Skeletal muscle satellite cell (primary cell): Measurements from ENCODE around the gene DSG2.

Experiments used
- H3K27me3 ChIP-seq: 2 replicates; pipeline ENCODE4 v1.7.0; 2013; ENCODE audit warnings: low read length; ENCODE audit not compliant: control insufficient read depth, insufficient read depth
- H3K36me3 ChIP-seq: 2 replicates; pipeline ENCODE4 v1.7.0; 2013; ENCODE audit warnings: mild to moderate bottlenecking, control low read depth, low read length; ENCODE audit not compliant: insufficient read depth
- H3K4me1 ChIP-seq: 2 replicates; pipeline ENCODE4 v1.7.0; 2013; ENCODE audit warnings: low read length; ENCODE audit not compliant: control insufficient read depth, insufficient read depth
- H3K4me2 ChIP-seq: 2 replicates; pipeline ENCODE4 v1.7.0; 2013; ENCODE audit warnings: mild to moderate bottlenecking, low read length
- H3K4me3 ChIP-seq: 2 replicates; pipeline ENCODE4 v1.7.0; 2013; ENCODE audit warnings: low read length
- H3K9ac ChIP-seq: 2 replicates; pipeline ENCODE4 v1.7.0; 2013; ENCODE audit warnings: mild to moderate bottlenecking, low read depth, low read length, moderate library complexity
- H3K9me3 ChIP-seq: replicated peaks from 2 replicates; pipeline ENCODE4 v1.7.0; 2013; ENCODE audit warnings: mild to moderate bottlenecking, control low read depth, low read length

Gene DSG2

DNA sequence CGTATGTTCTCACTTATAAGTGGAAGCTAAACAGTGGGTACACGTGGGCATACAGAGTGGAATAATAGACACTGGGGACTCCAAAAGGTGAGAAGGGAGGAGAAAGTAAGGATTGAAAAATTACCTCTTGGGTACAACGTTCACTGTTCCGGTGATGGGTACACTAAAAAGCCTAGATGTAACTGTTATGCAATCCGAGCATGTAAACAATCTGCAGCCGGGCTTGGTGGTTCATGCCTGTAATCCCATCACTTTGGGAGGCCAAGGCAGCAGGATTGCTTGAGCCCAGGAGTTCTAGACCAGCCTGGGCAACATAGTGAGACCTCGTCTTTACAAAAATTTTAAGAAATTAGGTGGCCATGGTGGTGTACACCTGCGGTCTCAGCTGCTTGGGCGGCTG, 60.6 kb downstream of the DSG2 start:
- Histone ChIP-seq H3K9ac (no peak overlapping the region), H3K36me3 (no peaks in the 10 kb centered on the region), H3K9me3 (no peaks in the 10 kb centered on the region), H3K4me2 (no peak overlapping the region), H3K4me3 (no peak overlapping the region), H3K27me3 (peaks cover 4% of the 10 kb centered on the region), H3K4me1 (no peaks in the 10 kb centered on the region)

DNA sequence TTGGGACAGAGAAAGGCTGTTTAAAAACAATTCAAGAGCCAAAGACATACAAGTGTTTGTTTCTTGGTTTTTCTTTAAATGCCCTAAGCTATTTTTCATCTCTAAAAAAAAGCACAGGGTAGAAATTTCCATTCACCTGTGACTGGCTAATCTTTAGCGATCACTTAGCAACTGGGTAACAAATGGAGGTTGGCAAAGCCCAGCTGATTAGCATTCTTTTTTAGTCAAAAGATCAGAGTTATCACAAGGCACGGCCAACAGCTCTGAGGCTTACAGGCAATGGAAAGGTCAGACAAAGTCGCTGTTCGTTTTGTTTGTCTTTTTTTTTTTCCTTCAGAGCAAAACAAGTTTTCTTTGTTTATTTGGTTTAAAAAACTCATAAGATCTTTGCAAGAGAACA, 64.7 kb downstream of the DSG2 start:
- H3K9ac ChIP-seq, result no peak overlapping the region
- no peak overlapping the region for H3K4me3 ChIP-seq
- no peaks in the 10 kb centered on the region for H3K4me1 ChIP-seq
- no peak overlapping the region for H3K4me2 ChIP-seq
- H3K9me3 ChIP-seq, result no peaks in the 10 kb centered on the region
- no peaks in the 10 kb centered on the region for H3K36me3 ChIP-seq
- peaks cover 4% of the 10 kb centered on the region for H3K27me3 ChIP-seq

DNA sequence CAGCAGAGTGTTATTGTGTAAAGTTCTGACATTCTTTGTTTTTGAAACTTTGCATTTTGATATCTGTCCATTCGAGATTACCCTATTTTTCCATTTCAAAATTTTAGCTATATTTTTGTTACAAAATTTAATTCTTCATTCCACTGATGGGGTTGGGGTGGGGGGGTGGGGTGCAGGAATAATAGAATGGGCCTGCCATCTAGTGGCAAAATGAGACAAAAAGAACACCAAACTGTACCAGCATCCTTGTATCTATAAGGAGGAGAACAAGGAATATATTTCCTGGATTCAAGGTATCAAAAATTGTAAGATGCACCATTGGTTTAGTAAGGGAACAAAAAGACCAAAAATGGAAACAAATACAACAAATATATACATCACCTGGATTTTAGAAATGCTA, 65.8 kb downstream of the DSG2 start:
- Histone ChIP-seq H3K4me3 (no peak overlapping the region), H3K36me3 (no peaks in the 10 kb centered on the region), H3K4me1 (no peaks in the 10 kb centered on the region), H3K9ac (no peak overlapping the region), H3K4me2 (no peak overlapping the region), H3K9me3 (no peaks in the 10 kb centered on the region), H3K27me3 (peaks cover 4% of the 10 kb centered on the region)

DNA sequence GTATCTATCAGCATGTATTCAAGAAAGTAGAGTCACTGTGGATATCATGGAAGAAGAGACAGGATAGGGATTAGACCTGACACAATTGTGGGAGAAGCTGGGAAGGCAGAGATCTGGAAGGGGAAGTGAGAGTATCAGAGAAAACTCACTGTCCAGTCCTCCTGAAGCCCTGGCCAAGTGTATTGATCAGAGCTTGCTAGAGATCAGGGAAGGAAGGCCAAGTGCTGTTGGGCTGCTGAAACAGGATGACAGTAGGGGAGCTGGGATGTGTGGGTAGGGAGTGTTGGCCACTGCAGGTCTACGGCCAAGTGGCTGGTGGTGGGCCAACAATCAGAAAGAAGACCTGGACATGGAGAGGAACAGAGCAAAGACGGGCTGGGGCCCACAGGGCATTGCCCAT, 67.4 kb downstream of the DSG2 start:
- Histone ChIP-seq H3K36me3 (no peaks in the 10 kb centered on the region), H3K27me3 (peaks cover 4% of the 10 kb centered on the region), H3K9me3 (no peaks in the 10 kb centered on the region), H3K9ac (no peak overlapping the region), H3K4me1 (no peaks in the 10 kb centered on the region), H3K4me2 (no peak overlapping the region), H3K4me3 (no peak overlapping the region)

DNA sequence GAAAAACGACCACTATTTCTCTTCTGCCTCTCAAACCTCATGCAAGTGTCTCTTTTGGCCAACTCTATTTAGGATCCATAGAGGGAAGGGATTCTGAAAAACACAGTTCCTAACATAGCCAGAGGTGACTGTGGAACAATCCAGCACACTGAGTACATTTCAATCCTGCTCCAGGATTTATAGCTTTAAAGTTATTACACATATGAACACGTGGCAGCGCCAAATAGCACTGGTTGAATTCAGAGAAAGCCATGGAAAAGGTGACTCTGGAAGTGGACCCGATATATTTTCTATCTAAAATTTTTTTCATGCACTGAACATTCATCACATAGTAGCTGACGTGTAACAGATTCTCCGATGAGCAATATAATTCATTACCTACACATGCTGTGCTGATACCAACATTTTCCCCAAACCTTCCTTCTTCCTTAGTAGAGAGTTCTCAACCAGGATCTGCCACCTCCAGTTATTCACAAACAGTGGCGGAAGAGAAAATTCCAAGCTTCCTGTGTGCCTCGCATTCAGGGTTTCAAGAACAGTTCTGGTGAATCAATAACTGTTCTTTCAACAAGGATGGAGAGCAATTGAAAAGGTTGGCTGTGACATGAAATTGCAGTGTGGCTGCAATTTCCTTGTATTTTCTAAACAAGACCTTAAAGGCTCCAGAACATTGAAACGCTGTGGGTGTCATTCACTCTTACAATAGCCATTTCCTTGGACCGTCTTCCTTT, 68.0 kb downstream of the DSG2 start:
- H3K9ac ChIP-seq, result no peak overlapping the region
- H3K9me3 ChIP-seq, result no peaks in the 10 kb centered on the region
- H3K4me2 ChIP-seq, result no peak overlapping the region
- H3K27me3 ChIP-seq, result peaks cover 4% of the 10 kb centered on the region
- H3K36me3 ChIP-seq, result no peaks in the 10 kb centered on the region
- H3K4me3 ChIP-seq, result no peak overlapping the region
- no peaks in the 10 kb centered on the region for H3K4me1 ChIP-seq

DNA sequence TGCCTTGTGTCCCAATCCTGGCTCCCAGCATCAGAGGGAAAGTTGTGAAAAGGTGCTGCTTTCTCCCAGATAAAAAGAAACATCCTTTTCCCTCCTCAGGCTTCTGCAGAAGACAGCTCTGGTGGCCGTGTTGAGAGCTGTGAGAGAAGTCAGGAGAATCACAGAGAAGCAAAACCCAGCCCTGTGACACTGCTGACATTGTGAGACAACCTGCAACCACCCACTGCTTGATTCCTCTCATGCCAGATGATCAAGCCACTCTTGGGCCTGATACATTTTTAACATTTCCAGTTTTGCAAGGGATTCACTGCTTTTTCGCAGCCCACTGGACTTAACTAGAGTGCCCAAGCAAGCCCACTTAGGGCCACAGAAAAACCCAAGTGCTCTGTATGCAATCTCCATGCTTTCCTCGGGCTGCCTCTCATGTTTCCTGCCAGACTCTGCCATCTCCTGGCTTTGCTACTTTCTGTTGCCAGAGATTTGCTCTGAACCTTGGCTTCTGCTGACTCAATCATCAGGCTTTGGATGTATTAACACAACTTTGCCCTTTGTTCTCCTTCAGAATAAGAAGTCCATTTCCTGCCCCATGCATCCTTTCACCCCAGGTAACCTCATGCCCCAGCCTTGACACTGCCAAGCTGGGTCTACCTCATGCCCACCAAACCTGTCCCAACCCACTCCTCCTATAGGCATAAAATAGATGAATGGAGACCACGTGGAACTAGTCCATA, 68.8 kb downstream of the DSG2 start:
- Histone ChIP-seq H3K4me3 (no peak overlapping the region), H3K9me3 (no peaks in the 10 kb centered on the region), H3K4me1 (no peaks in the 10 kb centered on the region), H3K36me3 (no peaks in the 10 kb centered on the region), H3K4me2 (no peak overlapping the region), H3K9ac (no peak overlapping the region), H3K27me3 (peaks cover 4% of the 10 kb centered on the region)

DNA sequence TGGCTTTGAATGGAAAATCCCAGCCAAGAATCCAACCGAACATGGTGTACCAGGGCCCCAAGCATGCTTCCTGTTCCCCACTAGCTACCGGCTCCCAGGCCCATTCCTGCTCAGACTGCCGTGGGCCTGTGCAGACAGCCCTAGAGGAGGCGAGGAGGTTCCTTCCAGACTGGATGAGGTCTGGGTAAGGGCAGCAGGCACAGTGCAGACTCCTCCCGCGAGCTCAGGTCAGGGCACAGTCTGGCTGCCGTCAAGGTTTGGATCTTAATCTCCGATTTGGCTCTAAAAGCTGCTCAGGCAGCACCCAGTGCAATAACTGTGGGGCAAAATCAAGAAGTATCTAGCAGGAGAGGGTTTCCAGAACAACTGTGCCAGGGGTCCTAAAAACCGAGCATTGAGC, 74.4 kb downstream of the DSG2 start:
- H3K4me1 ChIP-seq, result no peaks in the 10 kb centered on the region
- no peak overlapping the region for H3K4me2 ChIP-seq
- no peaks in the 10 kb centered on the region for H3K36me3 ChIP-seq
- H3K9ac ChIP-seq, result no peak overlapping the region
- H3K27me3 ChIP-seq, result no peaks in the 10 kb centered on the region
- H3K9me3 ChIP-seq, result no peaks in the 10 kb centered on the region
- H3K4me3 ChIP-seq, result no peak overlapping the region

DNA sequence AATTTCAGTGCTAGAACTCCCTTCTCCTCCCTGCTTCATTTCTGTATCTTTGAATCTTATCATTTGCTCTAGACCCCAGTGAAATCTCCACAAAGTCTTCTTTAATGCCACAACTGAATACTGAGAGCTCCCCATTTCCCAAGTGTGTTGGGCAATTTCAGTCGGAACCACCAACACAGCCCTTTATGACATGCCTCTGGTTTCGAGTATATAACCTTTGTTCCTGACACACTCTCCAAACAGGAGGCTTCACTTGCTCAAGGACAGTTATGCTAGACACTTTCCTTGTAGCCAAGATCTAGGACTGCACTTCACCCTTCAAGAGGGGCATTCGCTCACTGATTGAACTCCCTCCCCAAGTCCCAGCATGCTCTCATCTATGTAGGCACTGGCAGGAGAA, 75.1 kb downstream of the DSG2 start:
- no peaks in the 10 kb centered on the region for H3K27me3 ChIP-seq
- H3K9ac ChIP-seq, result no peak overlapping the region
- no peak overlapping the region for H3K4me3 ChIP-seq
- H3K36me3 ChIP-seq, result no peaks in the 10 kb centered on the region
- no peaks in the 10 kb centered on the region for H3K9me3 ChIP-seq
- H3K4me1 ChIP-seq, result no peaks in the 10 kb centered on the region
- no peak overlapping the region for H3K4me2 ChIP-seq

DNA sequence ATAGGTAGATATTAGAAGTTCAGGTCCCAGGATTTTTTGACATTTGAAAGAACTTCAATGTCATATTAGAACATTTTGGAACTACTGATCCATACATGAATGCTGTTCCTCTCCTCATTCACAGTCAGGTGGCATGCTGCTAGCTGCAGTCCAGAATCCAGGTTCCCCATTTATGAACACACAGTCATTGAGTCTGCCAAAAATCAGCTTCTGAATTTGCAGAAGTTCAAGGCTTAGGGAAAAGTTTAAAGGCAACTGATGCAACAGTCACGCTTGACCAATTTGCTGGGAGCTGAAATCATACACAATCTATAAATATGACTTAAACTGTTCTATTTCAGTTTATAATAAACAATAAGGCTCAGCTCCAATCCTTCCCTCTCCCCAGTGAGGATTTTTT, 76.4 kb downstream of the DSG2 start:
- Histone ChIP-seq H3K4me1 (no peaks in the 10 kb centered on the region), H3K4me3 (no peak overlapping the region), H3K9ac (no peak overlapping the region), H3K9me3 (no peaks in the 10 kb centered on the region), H3K4me2 (no peak overlapping the region), H3K27me3 (no peaks in the 10 kb centered on the region), H3K36me3 (no peaks in the 10 kb centered on the region)

DNA sequence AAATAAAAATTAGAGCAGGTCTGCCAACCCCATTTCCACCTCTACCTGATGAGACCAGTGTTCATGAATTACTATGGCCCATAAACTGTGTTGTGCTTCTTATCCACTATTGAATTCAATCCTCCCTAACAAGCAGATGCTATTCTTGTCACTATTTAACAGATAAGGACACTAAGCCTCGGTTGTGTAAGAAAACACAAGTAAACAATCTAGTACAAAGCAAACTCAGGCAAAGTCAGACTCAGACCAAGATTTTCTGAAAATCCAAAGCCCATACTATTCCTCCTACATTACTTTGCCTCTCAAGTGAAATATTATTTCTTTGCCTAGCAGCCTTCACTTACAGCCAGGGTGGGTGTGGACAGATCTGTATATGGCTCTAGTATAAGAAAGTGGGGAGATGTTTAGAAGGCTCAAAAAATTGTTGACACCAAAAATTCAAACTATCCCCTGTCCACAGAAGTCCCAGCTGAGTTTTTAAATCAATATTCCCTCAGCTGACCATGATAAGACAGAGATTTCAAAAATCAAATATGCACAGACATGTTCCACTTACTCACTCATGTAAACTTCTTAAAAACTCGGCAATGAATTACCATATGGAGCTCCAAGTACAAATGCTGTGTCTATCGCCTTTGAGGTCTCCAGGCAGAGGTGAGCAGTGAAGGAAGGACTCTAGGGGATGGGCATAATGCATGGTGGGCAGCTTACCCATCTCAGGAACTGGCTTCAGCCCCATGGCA, 77.7 kb downstream of the DSG2 start:
- Histone ChIP-seq H3K9me3 (no peaks in the 10 kb centered on the region), H3K4me2 (no peak overlapping the region), H3K4me1 (no peaks in the 10 kb centered on the region), H3K9ac (no peak overlapping the region), H3K27me3 (no peaks in the 10 kb centered on the region), H3K36me3 (no peaks in the 10 kb centered on the region), H3K4me3 (no peak overlapping the region)

DNA sequence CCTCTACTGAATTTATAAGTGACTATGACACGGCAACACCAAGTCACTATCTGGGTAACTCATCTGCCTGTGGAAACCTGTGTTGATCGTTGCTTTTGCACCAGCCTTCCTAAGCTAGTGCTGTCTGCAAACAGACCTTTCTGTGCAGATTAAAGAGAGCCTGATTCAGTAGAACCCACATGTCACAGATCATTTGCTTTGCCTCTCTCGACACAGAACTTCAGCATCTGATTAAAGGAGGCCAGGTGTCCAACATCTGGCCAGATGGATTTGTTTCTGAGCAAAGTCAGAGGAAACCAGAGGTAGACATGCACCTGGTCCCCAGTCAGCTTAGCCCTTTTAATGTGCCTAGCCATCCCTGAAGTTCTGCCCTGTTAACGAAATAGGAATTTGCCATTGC, 78.7 kb downstream of the DSG2 start:
- no peak overlapping the region for H3K9ac ChIP-seq
- H3K9me3 ChIP-seq, result no peaks in the 10 kb centered on the region
- no peaks in the 10 kb centered on the region for H3K36me3 ChIP-seq
- H3K4me3 ChIP-seq, result no peak overlapping the region
- no peaks in the 10 kb centered on the region for H3K4me1 ChIP-seq
- H3K27me3 ChIP-seq, result no peaks in the 10 kb centered on the region
- no peak overlapping the region for H3K4me2 ChIP-seq
